Activated B cell treated with CpG ODN at 0.5 μM for 24 hours (primary cell): ENCODE results near the gene PPP1R18. TPM values are rescaled to one million over a fixed set of nuclear protein-coding genes. Genes with fewer than 3 reads are reported as not detected.
"Not testable (repeated sequence)": the region's sequence is repeated elsewhere in the genome, so short reads cannot be mapped to it uniquely, and the experiment has no call there.

Source experiments
- ATAC-seq: fragments of 200-7000 bp; cut with Tn5 transposase; one replicate; pipeline ENCODE4 v1.10.0; 2021; ENCODE audit warnings: low read depth, mild to moderate bottlenecking, moderate library complexity
- CTCF ChIA-PET: fragments of 350-600 bp; sonication (Branson Sonifier 250); formaldehyde crosslinking; loops from one replicate; lab custom pipeline; 2021; ENCODE audit warnings: antibody characterized with exemption; lab: Charles Lee
- POLR2A ChIA-PET: fragments of 350-600 bp; sonication (Branson Sonifier 250); formaldehyde crosslinking; loops from one replicate; lab custom pipeline; 2021; ENCODE audit warnings: antibody characterized with exemption; lab: Charles Lee
- DNase-seq: peaks from one replicate; pipeline ENCODE4 v3.0.0; 2022
- H3K27ac Mint-ChIP-seq: one replicate; pipeline ENCODE4 v1.8.0; 2020; ENCODE audit warnings: mixed read lengths
- H3K27me3 Mint-ChIP-seq: one replicate; pipeline ENCODE4 v1.8.0; 2021; ENCODE audit warnings: mixed read lengths
- H3K36me3 Mint-ChIP-seq: one replicate; pipeline ENCODE4 v1.8.0; 2021; ENCODE audit warnings: low read depth, mixed read lengths
- H3K4me1 Mint-ChIP-seq: one replicate; pipeline ENCODE4 v1.8.0; 2021; ENCODE audit warnings: mixed read lengths
- H3K4me3 Mint-ChIP-seq: one replicate; pipeline ENCODE4 v1.8.0; 2020; ENCODE audit warnings: mild to moderate bottlenecking, mixed read lengths
- H3K9me3 Mint-ChIP-seq: one replicate; pipeline ENCODE4 v1.8.0; 2020; ENCODE audit warnings: mixed read lengths
- CTCF ChIP-seq: fragments of 200-600 bp; IDR thresholded peaks from one replicate; pipeline ENCODE4 v1.8.0; 2022; ENCODE audit warnings: antibody characterized with exemption, mild to moderate bottlenecking
- intact Hi-C: fragments of 100-400 bp; cut with micrococcal nuclease; formaldehyde crosslinking; loops from one replicate; pipeline ENCODE4 v1.15.1; 2024
- total RNA-seq: library from RNA; stranded (reverse); gene quantifications from 2 replicates; pipeline ENCODE4 v1.2.3, GENCODE V29; 2022

The PPP1R18 gene
- total RNA-seq, 1 donor from 2014 or later: 104 TPM

- Mint-ChIP-seq H3K4me1 (peaks cover 41% of the 10 kb centered on the region), H3K27ac (peak overlapping the region; percentile 35), H3K4me3 (no peak overlapping the region), H3K27me3 (no peaks in the 10 kb centered on the region), H3K36me3 (peaks cover 72% of the 10 kb centered on the region), H3K9me3 (no peaks in the 10 kb centered on the region)
- no peak for TF ChIP-seq CTCF
- DNase-seq (no peak), ATAC-seq (no peak)
- intact Hi-C loops: no loop called here
- POLR2A ChIA-PET: interaction anchor here (0.7 to 22.6 kb wide), 5 partner anchors 35 to 110 kb away, joined by 3 to 697 read pairs (median 10); partner anchors contain the start of genes DHX16, NRM and PPP1R18
- CTCF ChIA-PET: interaction anchor here (0.7 to 20.0 kb wide), 2 partner anchors 47 to 75 kb away, joined by 3 to 576 read pairs; partner anchors contain the start of gene DHX16
Measured at GRCh38 chr6:30724906-30725667, 38.6 kb upstream of the PPP1R18 start.

GRCh38 chr6:30723843-30724741 lies 37.6 kb upstream of the PPP1R18 start:
- H3K4me3 Mint-ChIP-seq, H3K27me3 Mint-ChIP-seq, H3K9me3 Mint-ChIP-seq, ATAC-seq, DNase-seq: not testable (repeated sequence)
- Mint-ChIP-seq H3K4me1 (peaks cover 48% of the 10 kb centered on the region), H3K36me3 (peaks cover 69% of the 10 kb centered on the region), H3K27ac (peak overlapping the region; percentile 41)
- ChIA-PET POLR2A (interaction anchor here (0.7 to 22.6 kb wide), 5 partner anchors 34 to 109 kb away, joined by 3 to 697 read pairs (median 31); partner anchors contain the start of genes DHX16, MRPS18B, NRM and PPP1R10), CTCF (interaction anchor here (0.7 to 20.0 kb wide), 6 partner anchors 12 to 133 kb away, joined by 3 to 576 read pairs (median 7); partner anchors contain the start of genes ATAT1, DHX16 and NRM)
- intact Hi-C loops: loop anchor here (2.0 kb wide), 1 partner anchor 241 kb away; no protein-coding TSS in a partner anchor

GRCh38 chr6:30723159-30723842 lies 36.9 kb upstream of the PPP1R18 start:
- peaks cover 53% of the 10 kb centered on the region for H3K4me1 Mint-ChIP-seq
- not testable (repeated sequence) for ATAC-seq, H3K9me3 Mint-ChIP-seq, DNase-seq, H3K27me3 Mint-ChIP-seq, H3K4me3 Mint-ChIP-seq
- intact Hi-C loops: loop anchor here (2.0 kb wide), 1 partner anchor 240 kb away; no protein-coding TSS in a partner anchor
- peak overlapping the region; percentile 41 for H3K27ac Mint-ChIP-seq
- ChIA-PET CTCF (interaction anchor here (1.2 to 20.0 kb wide), 12 partner anchors 8 to 364 kb away, joined by 3 to 576 read pairs (median 10); partner anchors contain the start of genes ATAT1, DHX16, MRPS18B and NRM), POLR2A (interaction anchor here (3.3 to 22.6 kb wide), 4 partner anchors 33 to 108 kb away, joined by 31 to 697 read pairs (median 148); partner anchors contain the start of genes DHX16, MRPS18B, NRM and PPP1R10)
- H3K36me3 Mint-ChIP-seq: peaks cover 67% of the 10 kb centered on the region

GRCh38 chr6:30722280-30723112 lies 36.1 kb upstream of the PPP1R18 start:
- Mint-ChIP-seq H3K4me1 (peaks cover 56% of the 10 kb centered on the region), H3K9me3 (no peaks in the 10 kb centered on the region), H3K4me3 (peak overlapping the region; percentile 99), H3K36me3 (peaks cover 62% of the 10 kb centered on the region), H3K27ac (peak overlapping the region; percentile 97), H3K27me3 (no peaks in the 10 kb centered on the region)
- intact Hi-C loops: loop anchor here (1.0 to 2.0 kb wide), 2 partner anchors 43 to 240 kb away; no protein-coding TSS in a partner anchor
- TF ChIP-seq CTCF: peak; percentile 95
- ChIA-PET POLR2A (interaction anchor here (0.9 to 22.6 kb wide), 9 partner anchors 9 to 396 kb away, joined by 3 to 697 read pairs (median 16); partner anchors contain the start of genes ATAT1, C6orf136, DHX16 and MRPS18B), CTCF (interaction anchor here (0.9 to 20.0 kb wide), 17 partner anchors 9 to 365 kb away, joined by 3 to 576 read pairs (median 7); partner anchors contain the start of genes ATAT1, DHX16, MRPS18B and NRM)
- ATAC-seq: no peak
- peak; percentile 81 for DNase-seq

GRCh38 chr6:30722025-30722279 lies 35.5 kb upstream of the PPP1R18 start:
- ChIA-PET CTCF (interaction anchor here (0.9 to 20.0 kb wide), 16 partner anchors 9 to 365 kb away, joined by 3 to 576 read pairs (median 8); partner anchors contain the start of genes ATAT1, DHX16, MRPS18B and NRM), POLR2A (interaction anchor here (0.9 to 22.6 kb wide), 14 partner anchors 9 to 395 kb away, joined by 3 to 697 read pairs (median 5); partner anchors contain the start of genes ABCF1, ATAT1, C6orf136 and DHX16)
- ATAC-seq, H3K9me3 Mint-ChIP-seq, H3K27me3 Mint-ChIP-seq, DNase-seq: not testable (repeated sequence)
- Mint-ChIP-seq H3K4me1 (peaks cover 62% of the 10 kb centered on the region), H3K27ac (peak overlapping the region; percentile 97), H3K36me3 (peaks cover 60% of the 10 kb centered on the region), H3K4me3 (peak overlapping the region; percentile 99)
- intact Hi-C loops: loop anchor here (1.0 to 2.0 kb wide), 2 partner anchors 43 to 239 kb away; no protein-coding TSS in a partner anchor
